Smooth muscle cell (in vitro differentiated cells): Measurements from ENCODE around the gene ANKRD29. TPM values are rescaled to one million over a fixed set of nuclear protein-coding genes. Genes with fewer than 3 reads are reported as not detected.

Experiments
- DNase-seq: peaks from one replicate; lab custom pipeline; 2025; ENCODE audit not compliant: unreplicated experiment; lab: John Stamatoyannopoulos, UW
- H2AFZ ChIP-seq: fragments of 200-600 bp; sonication (generic); 2 replicates; pipeline ENCODE4 v1.6.0; 2016; ENCODE audit warnings: antibody characterized with exemption, low read depth, mild to moderate bottlenecking
- H3F3A ChIP-seq: fragments of 200-600 bp; sonication (generic); 2 replicates; pipeline ENCODE4 v1.6.0; 2017; ENCODE audit warnings: antibody characterized with exemption, low read depth
- H3K27ac ChIP-seq: fragments of 200-600 bp; sonication (generic); 2 replicates; pipeline ENCODE4 v1.5.1; 2016; ENCODE audit warnings: low read depth, mild to moderate bottlenecking
- H3K27me3 ChIP-seq: fragments of 200-600 bp; sonication (generic); 2 replicates; pipeline ENCODE4 v1.6.1; 2016; ENCODE audit warnings: low read depth, mild to moderate bottlenecking
- H3K36me3 ChIP-seq: fragments of 200-600 bp; sonication (generic); 2 replicates; pipeline ENCODE4 v1.5.1; 2016; ENCODE audit warnings: low read depth
- H3K4me1 ChIP-seq: fragments of 200-600 bp; sonication (generic); 2 replicates; pipeline ENCODE4 v1.5.1; 2016; ENCODE audit warnings: low read depth
- H3K4me2 ChIP-seq: fragments of 200-600 bp; sonication (generic); 2 replicates; pipeline ENCODE4 v1.6.0; 2016; ENCODE audit warnings: mild to moderate bottlenecking
- H3K4me3 ChIP-seq: fragments of 200-600 bp; sonication (generic); 2 replicates; pipeline ENCODE4 v1.5.1; 2016; ENCODE audit warnings: mild to moderate bottlenecking
- H3K79me2 ChIP-seq: fragments of 200-600 bp; sonication (generic); 2 replicates; pipeline ENCODE4 v1.6.0; 2016; ENCODE audit warnings: low read depth, mild to moderate bottlenecking
- H3K9ac ChIP-seq: fragments of 200-600 bp; sonication (generic); 2 replicates; pipeline ENCODE4 v1.6.0; 2016; ENCODE audit warnings: low read depth
- H3K9me3 ChIP-seq: fragments of 200-600 bp; sonication (generic); replicated peaks from 2 replicates; pipeline ENCODE4 v1.5.1; 2016; ENCODE audit warnings: low read depth
- H4K20me1 ChIP-seq: fragments of 200-600 bp; sonication (generic); 2 replicates; pipeline ENCODE4 v1.6.0; 2016; ENCODE audit warnings: low read depth
- CTCF ChIP-seq: fragments of 200-600 bp; sonication (generic); IDR thresholded peaks from 2 replicates; pipeline ENCODE4 v1.5.1; 2017; ENCODE audit warnings: borderline replicate concordance, mild to moderate bottlenecking, antibody characterized with exemption; ENCODE audit not compliant: insufficient read depth, poor library complexity, severe bottlenecking
- WGBS: methylation state at CpG from one replicate; pipeline ENCODE4 v1.1.7; 2016; ENCODE audit warnings: low lambda C conversion rate; 5-methylcytosine and 5-hydroxymethylcytosine counted together
- polyA plus RNA-seq: library from polyadenylated mRNA; unstranded; fragments of >200 nt; fragmentation: Nextera tagmentation; extraction: Ambion mirVana; gene quantifications from 2 replicates; pipeline ENCODE4 v1.2.1, GENCODE V29; 2016
- total RNA-seq: library from RNA; depleted of rRNA; stranded (reverse); fragments of >200 nt; gene quantifications from 2 replicates; pipeline ENCODE4 v1.2.3, GENCODE V29; 2014

The ANKRD29 gene
- total and polyA plus RNA-seq, 2 experiments from 2014 or later: 0.36 TPM; not detected in 1

GRCh38 chr18:23664674-23665073, 2.0 kb upstream of the ANKRD29 start:
- no peaks in the 10 kb centered on the region for H3K36me3 ChIP-seq
- H3K9me3 ChIP-seq: no peaks in the 10 kb centered on the region
- no peaks in the 10 kb centered on the region for H3F3A ChIP-seq
- no peak for DNase-seq
- H4K20me1 ChIP-seq: no peaks in the 10 kb centered on the region
- H3K27me3 ChIP-seq: peaks cover 73% of the 10 kb centered on the region
- no peaks in the 10 kb centered on the region for H3K4me1 ChIP-seq
- no peak overlapping the region for H3K4me3 ChIP-seq
- no peak overlapping the region for H3K9ac ChIP-seq
- H3K27ac ChIP-seq: no peak overlapping the region
- WGBS: 59% methylated on average over 6 of the region's 6 CpGs
- no peaks in the 10 kb centered on the region for H3K79me2 ChIP-seq
- H3K4me2 ChIP-seq: no peak overlapping the region
- TF ChIP-seq CTCF: no peak
- H2AFZ ChIP-seq: no peak overlapping the region

- no peaks in the 10 kb centered on the region for H3F3A ChIP-seq
- TF ChIP-seq CTCF: no peak
- peak overlapping the region; percentile 57 for H3K4me3 ChIP-seq
- H3K27ac ChIP-seq: no peak overlapping the region
- no peaks in the 10 kb centered on the region for H3K9me3 ChIP-seq
- peak overlapping the region; percentile 92 for H3K4me2 ChIP-seq
- no peak overlapping the region for H2AFZ ChIP-seq
- H3K9ac ChIP-seq: no peak overlapping the region
- peaks cover 64% of the 10 kb centered on the region for H3K27me3 ChIP-seq
- DNase-seq: no peak
- no peaks in the 10 kb centered on the region for H4K20me1 ChIP-seq
- no peaks in the 10 kb centered on the region for H3K79me2 ChIP-seq
- H3K36me3 ChIP-seq: no peaks in the 10 kb centered on the region
- WGBS: 47% methylated on average over 9 of the region's 9 CpGs
- no peaks in the 10 kb centered on the region for H3K4me1 ChIP-seq
Measured at GRCh38 chr18:23661735-23662308, 889 bp downstream of the ANKRD29 start.

DNA sequence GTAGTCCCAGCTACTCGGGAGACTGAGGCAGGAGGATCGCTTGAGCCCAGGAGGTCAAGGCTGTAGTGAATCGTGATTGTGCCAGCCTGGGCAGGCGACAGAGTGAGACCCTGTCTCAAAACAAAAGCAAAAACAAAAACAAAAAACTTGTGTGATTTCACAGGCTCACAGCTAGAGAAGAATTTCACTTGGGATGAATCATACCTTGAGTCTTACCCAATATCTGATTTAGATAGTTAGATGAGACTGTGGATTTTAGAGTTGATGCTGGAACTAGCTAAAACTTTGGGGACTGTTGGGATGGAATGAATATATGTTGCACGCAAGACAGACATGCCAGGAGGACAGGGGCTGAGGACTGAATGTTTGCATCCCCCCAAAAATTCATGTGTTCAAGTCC, 4.4 kb downstream of the ANKRD29 start:
- Histone ChIP-seq H3K4me3 (no peak overlapping the region), H3K36me3 (no peaks in the 10 kb centered on the region), H3K4me2 (no peak overlapping the region), H3K4me1 (no peaks in the 10 kb centered on the region), H3K27me3 (peaks cover 35% of the 10 kb centered on the region), H3F3A (no peaks in the 10 kb centered on the region), H3K9ac (no peak overlapping the region), H4K20me1 (no peaks in the 10 kb centered on the region), H3K9me3 (no peaks in the 10 kb centered on the region), H2AFZ (no peak overlapping the region), H3K27ac (no peak overlapping the region), H3K79me2 (no peaks in the 10 kb centered on the region)
- no peak for TF ChIP-seq CTCF
- DNase-seq: no peak
- 94% methylated on average over 5 of the region's 5 CpGs for WGBS

DNA sequence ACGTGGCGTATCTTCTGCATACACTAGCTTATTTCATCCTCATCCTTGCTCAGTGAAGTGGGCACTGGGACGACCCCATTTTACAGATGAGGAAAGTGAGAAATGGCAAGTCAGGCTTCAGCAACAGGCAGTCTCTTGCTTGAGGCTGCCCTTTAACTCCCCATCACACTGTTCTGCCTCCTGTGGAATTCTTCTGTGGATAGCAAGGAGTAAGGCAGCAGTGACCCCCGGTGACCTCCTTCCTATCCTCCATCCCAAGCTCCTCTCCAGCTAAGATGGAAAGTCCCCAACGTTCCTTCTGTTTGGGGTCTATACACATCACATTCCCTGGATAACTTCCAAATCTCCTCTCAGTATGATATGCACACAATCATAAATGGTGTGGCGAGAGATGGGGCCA, 10.5 kb downstream of the ANKRD29 start:
- Histone ChIP-seq H3K27ac (no peak overlapping the region), H3K4me3 (no peak overlapping the region), H3K4me2 (no peak overlapping the region), H3K27me3 (peaks cover 4% of the 10 kb centered on the region), H4K20me1 (no peaks in the 10 kb centered on the region), H2AFZ (no peak overlapping the region), H3K79me2 (no peaks in the 10 kb centered on the region), H3K4me1 (no peaks in the 10 kb centered on the region), H3K36me3 (no peaks in the 10 kb centered on the region), H3K9ac (no peak overlapping the region), H3K9me3 (no peaks in the 10 kb centered on the region), H3F3A (no peaks in the 10 kb centered on the region)
- no peak for TF ChIP-seq CTCF
- WGBS: 86% methylated on average over 6 of the region's 6 CpGs
- DNase-seq: no peak
